ENCODE results near the gene RMI1.
"Not testable (repeated sequence)": the region's sequence is repeated elsewhere in the genome, so short reads cannot be mapped to it uniquely, and the experiment has no call there.

Gene RMI1

GRCh38 chr9:84002344-84002743 lies 21.7 kb downstream of the RMI1 start:
- no peak for DNase-seq (ENCODE audit: low spot score)
- FAIRE-seq = peak; percentile 45

GRCh38 chr9:84003246-84003645 lies 22.6 kb downstream of the RMI1 start:
- FAIRE-seq = no peak
- no peak for DNase-seq (ENCODE audit: low spot score)

GRCh38 chr9:84007662-84008061 lies 27.1 kb downstream of the RMI1 start:
- DNase-seq (ENCODE audit: low spot score) = no peak
- no peak for FAIRE-seq

GRCh38 chr9:84024041-84024575 lies 43.5 kb downstream of the RMI1 start:
- DNase-seq (ENCODE audit: low spot score) = no peak
- no peak for FAIRE-seq

GRCh38 chr9:84027201-84027600 lies 46.6 kb downstream of the RMI1 start:
- FAIRE-seq = no peak
- no peak for DNase-seq (ENCODE audit: low spot score)

- FAIRE-seq = no peak
- DNase-seq (ENCODE audit: low spot score) = no peak
Measured at GRCh38 chr9:84031534-84031933, 50.9 kb downstream of the RMI1 start.

GRCh38 chr9:84041857-84042256 lies 61.3 kb downstream of the RMI1 start:
- not testable (repeated sequence) for FAIRE-seq; DNase-seq (ENCODE audit: low spot score)

- DNase-seq (ENCODE audit: low spot score) = no peak
- FAIRE-seq = no peak
Measured at GRCh38 chr9:84045481-84046097, 65.0 kb downstream of the RMI1 start.

Measured in RCC 7860 (cell line).